SK-N-SH (cell line): ENCODE data around the gene EPB41L4B. TPM values are rescaled to one million over a fixed set of nuclear protein-coding genes. Genes with fewer than 3 reads are reported as not detected.

ENCODE experiments used
- CTCF ChIA-PET: fragments of 300-600, 350-600 bp; formaldehyde crosslinking; extraction: SDS; loops from one replicate; lab custom pipeline; 2021; lab: Yijun Ruan, JAX
- POLR2A ChIA-PET: fragments of 350-600 bp; sonication (Branson Sonifier 250); formaldehyde crosslinking; extraction: SDS; loops from one replicate; lab custom pipeline; 2020; ENCODE audit warnings: antibody characterized with exemption, inconsistent platforms; lab: Yijun Ruan, JAX
- DNase-seq: peaks from one replicate; pipeline ENCODE4 v3.0.0; 2012
- H2AFZ ChIP-seq: fragments of 200-600 bp; sonication (generic); 2 replicates; pipeline ENCODE4 v1.8.1; 2016; ENCODE audit warnings: antibody characterized with exemption, mild to moderate bottlenecking, low read depth
- H3F3A ChIP-seq: fragments of 200-600 bp; sonication (generic); replicated peaks from 2 replicates; pipeline ENCODE3; 2016; ENCODE audit warnings: antibody characterized with exemption, mild to moderate bottlenecking; ENCODE audit not compliant: insufficient read depth
- H3K27ac ChIP-seq, 2 experiments: fragments of 200-500 bp in 1 of 2; fragments of 200-600 bp in 1 of 2; sonication (Bioruptor generic) in 1 of 2; sonication (generic), shearing (Covaris generic) in 1 of 2; 2 replicates each; pipeline versions ENCODE4 v1.5.1 to v1.6.1; 2014 to 2016; ENCODE audit warnings: low read depth in 2 of 2, inconsistent platforms in 1 of 2, low read length in 1 of 2, mild to moderate bottlenecking in 1 of 2, mixed read lengths in 1 of 2
- H3K27me3 ChIP-seq: fragments of 200-600 bp; sonication (generic), shearing (Covaris generic); 2 replicates; pipeline ENCODE4 v1.6.1; 2016; ENCODE audit warnings: mixed run types; ENCODE audit not compliant: insufficient read depth
- H3K36me3 ChIP-seq, 2 experiments: fragments of 200-500 bp in 1 of 2; fragments of 200-600 bp in 1 of 2; sonication (Bioruptor generic) in 1 of 2; sonication (generic) in 1 of 2; replicated peaks in 1 of 2; 2 replicates each; pipeline versions ENCODE3 to v1.5.1; 2014 to 2016; ENCODE audit warnings: low read length in 1 of 2, mild to moderate bottlenecking in 1 of 2; ENCODE audit not compliant: insufficient read depth in 2 of 2, control insufficient read depth in 1 of 2
- H3K4me1 ChIP-seq, 2 experiments: fragments of 200-500 bp in 1 of 2; fragments of 200-600 bp in 1 of 2; sonication (Bioruptor generic) in 1 of 2; sonication (generic), shearing (Covaris generic) in 1 of 2; 2 replicates each; pipeline versions ENCODE4 v1.5.1 to v1.6.1; 2014 to 2016; ENCODE audit warnings: low read depth in 1 of 2, low read length in 1 of 2, mixed run types in 1 of 2; ENCODE audit not compliant: insufficient read depth in 2 of 2, control insufficient read depth in 1 of 2
- H3K4me2 ChIP-seq: fragments of 200-600 bp; sonication (generic), shearing (Covaris generic); 2 replicates; pipeline ENCODE4 v1.6.1; 2017; ENCODE audit warnings: mixed run types
- H3K4me3 ChIP-seq, 2 experiments: fragments of 200-500 bp in 1 of 2; fragments of 200-600 bp in 1 of 2; sonication (Bioruptor generic) in 1 of 2; sonication (generic), shearing (Covaris generic) in 1 of 2; 2 replicates each; pipeline versions ENCODE4 v1.5.1 to v1.8.1; 2014 to 2016; ENCODE audit warnings: low read depth in 2 of 2, inconsistent platforms in 1 of 2, low read length in 1 of 2, mild to moderate bottlenecking in 1 of 2, mixed read lengths in 1 of 2, moderate library complexity in 1 of 2
- H3K79me2 ChIP-seq: fragments of 200-600 bp; sonication (generic); 2 replicates; pipeline ENCODE4 v1.8.1; 2017; ENCODE audit warnings: mild to moderate bottlenecking; ENCODE audit not compliant: insufficient read depth
- H3K9ac ChIP-seq: fragments of 200-600 bp; sonication (generic); 2 replicates; pipeline ENCODE4 v1.6.1; 2017; ENCODE audit warnings: mixed run types
- H3K9me2 ChIP-seq: fragments of 200-600 bp; sonication (generic); 2 replicates; pipeline ENCODE4 v1.6.1; 2017; ENCODE audit warnings: mixed run types
- H3K9me3 ChIP-seq: fragments of 200-600 bp; sonication (generic); 2 replicates; pipeline ENCODE4 v1.6.1; 2017; ENCODE audit warnings: mixed run types, mild to moderate bottlenecking, moderate library complexity
- H4K20me1 ChIP-seq: fragments of 200-600 bp; sonication (generic); 2 replicates; pipeline ENCODE4 v1.6.1; 2017; ENCODE audit warnings: mild to moderate bottlenecking, mixed run types; ENCODE audit not compliant: insufficient read depth
- JUND ChIP-seq: IDR thresholded peaks from 2 replicates; pipeline ENCODE4 v1.4.0; 2012
- NFIC ChIP-seq: IDR thresholded peaks from 2 replicates; pipeline ENCODE4 v1.4.0; 2012; ENCODE audit warnings: borderline replicate concordance
- PBX3 ChIP-seq: IDR thresholded peaks from 2 replicates; pipeline ENCODE4; 2012
- POLR2AphosphoS5 ChIP-seq: IDR thresholded peaks from 2 replicates; pipeline ENCODE4 v1.6.1; 2012; ENCODE audit warnings: low read depth, low read length
- RFX5 ChIP-seq: IDR thresholded peaks from 2 replicates; pipeline ENCODE4 v1.6.1; 2012; ENCODE audit warnings: mild to moderate bottlenecking, improper control_type of control experiment, low read length
- SMC3 ChIP-seq: IDR thresholded peaks from 2 replicates; pipeline ENCODE4 v1.6.1; 2012; ENCODE audit warnings: low read depth, low read length, improper control_type of control experiment
- TCF12 ChIP-seq: IDR thresholded peaks from 2 replicates; pipeline ENCODE4 v1.4.0; 2012
- TEAD4 ChIP-seq: IDR thresholded peaks from 2 replicates; pipeline ENCODE4 v1.4.0; 2012; ENCODE audit warnings: mild to moderate bottlenecking, borderline replicate concordance; ENCODE audit not compliant: insufficient read depth
- WGBS: methylation state at CpG from one replicate; pipeline ENCODE4 v1.1.6; 2017; ENCODE audit warnings: low lambda C conversion rate; 5-methylcytosine and 5-hydroxymethylcytosine counted together
- polyA plus RNA-seq, 3 experiments: library from polyadenylated mRNA; depleted of rRNA; stranded (reverse); fragments of >200 nt; gene quantifications; 2 replicates each; pipeline ENCODE4 v1.2.3, GENCODE V29; 2012
- TF ChIP-seq, protein P1 (sequence below): IDR thresholded peaks from 2 replicates; pipeline ENCODE4 v1.6.1; 2012; ENCODE audit warnings: mild to moderate bottlenecking, low read depth, low read length, moderate library complexity

EPB41L4B gene
- polyA plus RNA-seq, 1 of the 3 experiments (the other 2 are of a cell fraction) = 0.59 TPM

DNA sequence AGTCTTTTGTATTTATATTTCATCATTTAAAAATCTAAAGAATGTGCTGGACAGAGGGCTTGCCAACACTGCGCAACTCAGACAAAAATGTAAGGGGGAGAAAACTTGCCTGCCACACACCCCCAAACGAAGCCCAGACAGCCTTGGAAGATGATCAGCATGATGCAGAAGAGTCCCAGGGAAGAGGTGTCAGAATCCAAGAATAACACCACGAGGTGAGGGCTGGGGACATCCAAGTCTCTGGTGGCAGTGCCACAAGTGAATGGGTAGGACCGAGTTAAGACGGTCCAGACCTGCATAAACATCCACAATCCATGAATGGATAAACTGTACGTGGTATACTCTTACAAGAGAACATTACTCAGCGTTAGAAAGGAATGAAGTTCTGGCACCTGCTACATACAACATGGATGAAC is 10.4 kb downstream of the EPB41L4B start:
- no peak overlapping the region for H3K9ac ChIP-seq
- H3K9me3 ChIP-seq = no peaks in the 10 kb centered on the region
- no peaks in the 10 kb centered on the region for H3K79me2 ChIP-seq
- no peaks in the 10 kb centered on the region for H3K9me2 ChIP-seq
- ChIA-PET POLR2A (no interaction called here), CTCF (interaction anchor here (0.7 to 1.3 kb wide), 2 partner anchors 63 to 88 kb away, joined by 3 read pairs; no protein-coding TSS in a partner anchor)
- no peaks in the 10 kb centered on the region for H3K36me3 ChIP-seq
- TF ChIP-seq TCF12 = peak; percentile 15; the same call in 1 of the 2 replicates
- peak; percentile 49 for TF ChIP-seq NFIC
- no peak for TF ChIP-seq POLR2AphosphoS5
- TF ChIP-seq, protein P1, sequence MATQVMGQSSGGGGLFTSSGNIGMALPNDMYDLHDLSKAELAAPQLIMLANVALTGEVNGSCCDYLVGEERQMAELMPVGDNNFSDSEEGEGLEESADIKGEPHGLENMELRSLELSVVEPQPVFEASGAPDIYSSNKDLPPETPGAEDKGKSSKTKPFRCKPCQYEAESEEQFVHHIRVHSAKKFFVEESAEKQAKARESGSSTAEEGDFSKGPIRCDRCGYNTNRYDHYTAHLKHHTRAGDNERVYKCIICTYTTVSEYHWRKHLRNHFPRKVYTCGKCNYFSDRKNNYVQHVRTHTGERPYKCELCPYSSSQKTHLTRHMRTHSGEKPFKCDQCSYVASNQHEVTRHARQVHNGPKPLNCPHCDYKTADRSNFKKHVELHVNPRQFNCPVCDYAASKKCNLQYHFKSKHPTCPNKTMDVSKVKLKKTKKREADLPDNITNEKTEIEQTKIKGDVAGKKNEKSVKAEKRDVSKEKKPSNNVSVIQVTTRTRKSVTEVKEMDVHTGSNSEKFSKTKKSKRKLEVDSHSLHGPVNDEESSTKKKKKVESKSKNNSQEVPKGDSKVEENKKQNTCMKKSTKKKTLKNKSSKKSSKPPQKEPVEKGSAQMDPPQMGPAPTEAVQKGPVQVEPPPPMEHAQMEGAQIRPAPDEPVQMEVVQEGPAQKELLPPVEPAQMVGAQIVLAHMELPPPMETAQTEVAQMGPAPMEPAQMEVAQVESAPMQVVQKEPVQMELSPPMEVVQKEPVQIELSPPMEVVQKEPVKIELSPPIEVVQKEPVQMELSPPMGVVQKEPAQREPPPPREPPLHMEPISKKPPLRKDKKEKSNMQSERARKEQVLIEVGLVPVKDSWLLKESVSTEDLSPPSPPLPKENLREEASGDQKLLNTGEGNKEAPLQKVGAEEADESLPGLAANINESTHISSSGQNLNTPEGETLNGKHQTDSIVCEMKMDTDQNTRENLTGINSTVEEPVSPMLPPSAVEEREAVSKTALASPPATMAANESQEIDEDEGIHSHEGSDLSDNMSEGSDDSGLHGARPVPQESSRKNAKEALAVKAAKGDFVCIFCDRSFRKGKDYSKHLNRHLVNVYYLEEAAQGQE = no peak
- no peak for TF ChIP-seq SMC3
- TF ChIP-seq TEAD4 = no peak
- no peak for TF ChIP-seq RFX5
- TF ChIP-seq PBX3 = peak; percentile 7; the same call in 1 of the 2 replicates
- no peaks in the 10 kb centered on the region for H4K20me1 ChIP-seq
- H3K27ac ChIP-seq = no peak overlapping the region
- peaks cover 8 to 15% of the 10 kb centered on the region in 2 experiments; a peak in 3 of 4 replicates for H3K4me1 ChIP-seq
- H3K27me3 ChIP-seq = no peaks in the 10 kb centered on the region
- no peak for DNase-seq
- H3K4me3 ChIP-seq = no peak overlapping the region
- WGBS = 64% methylated on average over 7 of the region's 7 CpGs
- H2AFZ ChIP-seq = no peak overlapping the region
- H3K4me2 ChIP-seq = peak overlapping the region; percentile 43; the same call in 1 of the 2 replicates
- no peaks in the 10 kb centered on the region for H3F3A ChIP-seq

GRCh38 chr9:109309282-109309681 is 11.6 kb downstream of the EPB41L4B start:
- Histone ChIP-seq H3K4me3 (no peak overlapping the region), H3K79me2 (no peaks in the 10 kb centered on the region), H3K9me2 (no peaks in the 10 kb centered on the region), H3K36me3 (no peaks in the 10 kb centered on the region), H3K27me3 (no peaks in the 10 kb centered on the region), H3K4me2 (no peak overlapping the region), H2AFZ (no peak overlapping the region), H4K20me1 (no peaks in the 10 kb centered on the region), H3K27ac (no peak overlapping the region), H3F3A (no peaks in the 10 kb centered on the region), H3K9me3 (no peaks in the 10 kb centered on the region), H3K9ac (no peak overlapping the region), H3K4me1 (peaks cover 8 to 15% of the 10 kb centered on the region in 2 experiments; a peak in 3 of 4 replicates)
- POLR2A ChIA-PET = no interaction called here
- DNase-seq = no peak
- no peak for TF ChIP-seq POLR2AphosphoS5
- TF ChIP-seq JUND = no peak
- no peak for TF ChIP-seq TEAD4
- CTCF ChIA-PET = interaction anchor here (1.0 to 1.6 kb wide), 3 partner anchors 10 to 126 kb away, joined by 3 to 4 read pairs (median 3); no protein-coding TSS in a partner anchor
- 94% methylated on average over 6 of the region's 6 CpGs for WGBS
